ENCODE results near the gene SFTPA2. TPM values are rescaled to one million over a fixed set of nuclear protein-coding genes. Genes with fewer than 3 reads are reported as not detected.
"Not testable (repeated sequence)": the region's sequence is repeated elsewhere in the genome, so short reads cannot be mapped to it uniquely, and the experiment has no call there.

Gene SFTPA2
- total RNA-seq, 3 donors from 2014 or later (not counting 1 experiment from before 2014, with no cell fraction given): not detected

GRCh38 chr10:79555354-79556309 lies 4.6 kb downstream of the SFTPA2 start:
- H3K4me3 Mint-ChIP-seq: no peak overlapping the region
- no peak overlapping the region for H3K27ac Mint-ChIP-seq
- H3K36me3 Mint-ChIP-seq: no peaks in the 10 kb centered on the region
- ATAC-seq (no peak), DNase-seq (no peak)
- 92% methylated on average over 10 of the region's 11 CpGs for WGBS (ENCODE audit: insufficient coverage)
- no peaks in the 10 kb centered on the region for H3K4me1 ChIP-seq (ENCODE audit: control insufficient read depth, insufficient read depth, low read length)
- intact Hi-C loops (cut with micrococcal nuclease): no loop called here
- no peaks in the 10 kb centered on the region for H3K27me3 ChIP-seq (ENCODE audit: control insufficient read depth, insufficient read depth, low read length)
- no peak overlapping the region for H3K4me3 ChIP-seq (ENCODE audit: low read length)
- no peaks in the 10 kb centered on the region for H3K4me1 Mint-ChIP-seq
- H3K27me3 Mint-ChIP-seq (ENCODE audit: low read depth in 2 of 2): peaks cover 2 to 3% of the 10 kb centered on the region in 2 donors
- H3K9me3 ChIP-seq (ENCODE audit: control insufficient read depth, insufficient read depth, low read length): no peaks in the 10 kb centered on the region
- H3K36me3 ChIP-seq (ENCODE audit: control insufficient read depth, insufficient read depth, low read length): no peaks in the 10 kb centered on the region
- TF ChIP-seq CTCF (IDR thresholded peaks at IDR 0.05): no peak
- no peak overlapping the region for H3K27ac ChIP-seq (ENCODE audit: low read length)
- no peaks in the 10 kb centered on the region for H3K9me3 Mint-ChIP-seq

- no peaks in the 10 kb centered on the region for H3K9me3 Mint-ChIP-seq
- no peak overlapping the region for H3K27ac Mint-ChIP-seq
- no peak overlapping the region for H3K4me3 Mint-ChIP-seq
- H3K27ac ChIP-seq (ENCODE audit: low read length): no peak overlapping the region
- no peaks in the 10 kb centered on the region for H3K4me1 ChIP-seq (ENCODE audit: control insufficient read depth, insufficient read depth, low read length)
- intact Hi-C loops (cut with micrococcal nuclease): no loop called here
- DNase-seq (no peak), ATAC-seq (no peak)
- H3K36me3 Mint-ChIP-seq: no peaks in the 10 kb centered on the region
- H3K4me1 Mint-ChIP-seq: no peaks in the 10 kb centered on the region
- 95% methylated on average over 2 of the region's 2 CpGs for WGBS (ENCODE audit: insufficient coverage)
- no peaks in the 10 kb centered on the region for H3K36me3 ChIP-seq (ENCODE audit: control insufficient read depth, insufficient read depth, low read length)
- H3K27me3 ChIP-seq (ENCODE audit: control insufficient read depth, insufficient read depth, low read length): no peaks in the 10 kb centered on the region
- H3K4me3 ChIP-seq (ENCODE audit: low read length): no peak overlapping the region
- TF ChIP-seq CTCF (IDR thresholded peaks at IDR 0.05): no peak
- no peaks in the 10 kb centered on the region for H3K9me3 ChIP-seq (ENCODE audit: control insufficient read depth, insufficient read depth, low read length)
- peaks cover 7% of the 10 kb centered on the region in 2 donors for H3K27me3 Mint-ChIP-seq (ENCODE audit: low read depth in 2 of 2)
These were observed 8.1 kb downstream of the SFTPA2 start for GRCh38 chr10:79552143-79552542.

- Histone ChIP-seq H3K27ac (ENCODE audit: low read length) (no peak overlapping the region), H3K4me3 (ENCODE audit: low read length) (no peak overlapping the region), H3K27me3 (ENCODE audit: control insufficient read depth, insufficient read depth, low read length) (no peaks in the 10 kb centered on the region), H3K9me3 (ENCODE audit: control insufficient read depth, insufficient read depth, low read length) (no peaks in the 10 kb centered on the region), H3K4me1 (ENCODE audit: control insufficient read depth, insufficient read depth, low read length) (no peaks in the 10 kb centered on the region), H3K36me3 (ENCODE audit: control insufficient read depth, insufficient read depth, low read length) (no peaks in the 10 kb centered on the region)
- H3K4me1 Mint-ChIP-seq: no peaks in the 10 kb centered on the region
- no peak for DNase-seq
- intact Hi-C loops (cut with micrococcal nuclease): no loop called here
- H3K27ac Mint-ChIP-seq: no peak overlapping the region
- H3K4me3 Mint-ChIP-seq: no peak overlapping the region
- H3K36me3 Mint-ChIP-seq: no peaks in the 10 kb centered on the region
- H3K27me3 Mint-ChIP-seq (ENCODE audit: low read depth in 2 of 2): peaks cover 7 to 14% of the 10 kb centered on the region in 2 donors
- WGBS (ENCODE audit: insufficient coverage): 11% methylated on average over 3 of the region's 3 CpGs
- no peaks in the 10 kb centered on the region for H3K9me3 Mint-ChIP-seq
- TF ChIP-seq CTCF (IDR thresholded peaks at IDR 0.05): no peak
- ATAC-seq: no peak
These were observed 12.2 kb downstream of the SFTPA2 start for GRCh38 chr10:79547973-79548372.

GRCh38 chr10:79547128-79547527 lies 13.1 kb downstream of the SFTPA2 start:
- H3K27me3 ChIP-seq (ENCODE audit: control insufficient read depth, insufficient read depth, low read length); H3K27ac ChIP-seq (ENCODE audit: low read length); H3K9me3 Mint-ChIP-seq; intact Hi-C loops (cut with micrococcal nuclease); H3K4me1 ChIP-seq (ENCODE audit: control insufficient read depth, insufficient read depth, low read length); H3K36me3 ChIP-seq (ENCODE audit: control insufficient read depth, insufficient read depth, low read length); H3K9me3 ChIP-seq (ENCODE audit: control insufficient read depth, insufficient read depth, low read length); ATAC-seq; H3K4me3 Mint-ChIP-seq; H3K4me1 Mint-ChIP-seq; H3K4me3 ChIP-seq (ENCODE audit: low read length); H3K36me3 Mint-ChIP-seq; H3K27ac Mint-ChIP-seq; DNase-seq: not testable (repeated sequence)
- no CpG with 5 or more reads among the region's 2 CpGs for WGBS (ENCODE audit: insufficient coverage)
- H3K27me3 Mint-ChIP-seq (ENCODE audit: low read depth in 2 of 2): peaks cover 7 to 14% of the 10 kb centered on the region in 2 donors

GRCh38 chr10:79544926-79545659 lies 15.1 kb downstream of the SFTPA2 start:
- DNase-seq; H3K36me3 ChIP-seq (ENCODE audit: control insufficient read depth, insufficient read depth, low read length); H3K4me3 Mint-ChIP-seq; H3K9me3 ChIP-seq (ENCODE audit: control insufficient read depth, insufficient read depth, low read length); ATAC-seq; H3K36me3 Mint-ChIP-seq; H3K27me3 Mint-ChIP-seq (ENCODE audit: low read depth in 2 of 2); H3K4me1 Mint-ChIP-seq; H3K4me3 ChIP-seq (ENCODE audit: low read length); H3K27ac Mint-ChIP-seq; H3K4me1 ChIP-seq (ENCODE audit: control insufficient read depth, insufficient read depth, low read length); H3K9me3 Mint-ChIP-seq; H3K27me3 ChIP-seq (ENCODE audit: control insufficient read depth, insufficient read depth, low read length); intact Hi-C loops (cut with micrococcal nuclease); H3K27ac ChIP-seq (ENCODE audit: low read length): not testable (repeated sequence)
- WGBS (ENCODE audit: insufficient coverage): 88% methylated on average over 3 of the region's 3 CpGs
